ENCODE results near the gene ITGA2B. TPM values are rescaled to one million over a fixed set of nuclear protein-coding genes. Genes with fewer than 3 reads are reported as not detected.

The ITGA2B gene
- total and polyA plus RNA-seq, 2 donors (not counting 1 experiment from before 2014, with no cell fraction given), result 0.10 to 0.66 TPM

DNA sequence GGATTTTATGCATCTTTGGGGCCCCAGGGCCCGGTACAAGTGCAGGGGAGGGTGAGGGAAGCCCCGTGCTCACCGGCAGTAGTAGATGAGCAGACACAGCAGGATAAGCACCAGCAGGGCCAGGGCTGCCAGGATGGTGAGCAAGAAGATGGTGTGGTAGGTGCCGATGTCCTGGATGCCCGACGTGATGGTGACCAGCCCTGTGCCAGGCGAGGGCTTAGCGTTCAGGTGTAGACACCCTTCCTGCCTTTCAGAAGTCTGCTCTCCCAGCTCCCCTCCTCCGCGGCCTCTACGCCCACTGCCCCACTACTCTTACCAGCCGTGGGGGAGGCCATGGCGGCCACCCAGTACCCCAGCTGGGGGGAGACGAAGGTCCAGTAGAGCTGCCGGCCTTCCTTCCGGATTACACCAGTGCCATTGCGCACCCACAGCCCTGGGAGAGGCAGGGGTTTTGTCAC lies 33.8 kb downstream of the ITGA2B start:
- no peaks in the 10 kb centered on the region for H4K20me1 ChIP-seq (ENCODE audit: control insufficient read depth, extremely low read depth, insufficient read depth, low read length)
- no peaks in the 10 kb centered on the region for H3K9me3 ChIP-seq (ENCODE audit: control insufficient read depth, insufficient read depth, low read depth, low read length)
- TF ChIP-seq, protein P1, sequence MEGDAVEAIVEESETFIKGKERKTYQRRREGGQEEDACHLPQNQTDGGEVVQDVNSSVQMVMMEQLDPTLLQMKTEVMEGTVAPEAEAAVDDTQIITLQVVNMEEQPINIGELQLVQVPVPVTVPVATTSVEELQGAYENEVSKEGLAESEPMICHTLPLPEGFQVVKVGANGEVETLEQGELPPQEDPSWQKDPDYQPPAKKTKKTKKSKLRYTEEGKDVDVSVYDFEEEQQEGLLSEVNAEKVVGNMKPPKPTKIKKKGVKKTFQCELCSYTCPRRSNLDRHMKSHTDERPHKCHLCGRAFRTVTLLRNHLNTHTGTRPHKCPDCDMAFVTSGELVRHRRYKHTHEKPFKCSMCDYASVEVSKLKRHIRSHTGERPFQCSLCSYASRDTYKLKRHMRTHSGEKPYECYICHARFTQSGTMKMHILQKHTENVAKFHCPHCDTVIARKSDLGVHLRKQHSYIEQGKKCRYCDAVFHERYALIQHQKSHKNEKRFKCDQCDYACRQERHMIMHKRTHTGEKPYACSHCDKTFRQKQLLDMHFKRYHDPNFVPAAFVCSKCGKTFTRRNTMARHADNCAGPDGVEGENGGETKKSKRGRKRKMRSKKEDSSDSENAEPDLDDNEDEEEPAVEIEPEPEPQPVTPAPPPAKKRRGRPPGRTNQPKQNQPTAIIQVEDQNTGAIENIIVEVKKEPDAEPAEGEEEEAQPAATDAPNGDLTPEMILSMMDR (conservative IDR thresholded peaks at IDR 0.05 in 1 of 2, IDR thresholded peaks at IDR 0.05 in 1 of 2; ENCODE audit: low read depth in 1 of 2, low read length in 2 of 2), result no peak
- TF ChIP-seq EZH2 (IDR thresholded peaks at IDR 0.05; ENCODE audit: low read length, missing control alignments), result no peak
- H3K27me3 ChIP-seq (ENCODE audit: control insufficient read depth, insufficient read depth, low read length), result no peaks in the 10 kb centered on the region
- H3K27ac ChIP-seq (ENCODE audit: insufficient read depth, low read length), result no peak overlapping the region
- peaks cover 14% of the 10 kb centered on the region for H3K36me3 ChIP-seq (ENCODE audit: control insufficient read depth, insufficient read depth, low read length)
- no peaks in the 10 kb centered on the region for H3K79me2 ChIP-seq (ENCODE audit: control insufficient read depth, insufficient read depth, low read length)
- no peak overlapping the region for H3K4me2 ChIP-seq (ENCODE audit: extremely low read depth, insufficient read depth, low read length)
- no peak overlapping the region for H3K4me3 ChIP-seq (replicated peaks in 1 of 4; ENCODE audit: control extremely low read depth in 1 of 4, insufficient read depth in 1 of 4, low read depth in 3 of 4, low read length in 4 of 4)
- no peaks in the 10 kb centered on the region for H3K4me1 ChIP-seq (ENCODE audit: control insufficient read depth, extremely low read depth, insufficient read depth, low read length)
- H2AFZ ChIP-seq (ENCODE audit: low read length), result no peak overlapping the region
- no peak overlapping the region for H3K9ac ChIP-seq (ENCODE audit: insufficient read depth, low read length)
- no peak for DNase-seq (ENCODE audit: low read depth in 2 of 2)

- Histone ChIP-seq H3K36me3 (ENCODE audit: control insufficient read depth, insufficient read depth, low read length) (peaks cover 16% of the 10 kb centered on the region), H3K4me2 (ENCODE audit: extremely low read depth, insufficient read depth, low read length) (no peak overlapping the region), H3K9me3 (ENCODE audit: control insufficient read depth, insufficient read depth, low read depth, low read length) (no peaks in the 10 kb centered on the region), H3K9ac (ENCODE audit: insufficient read depth, low read length) (no peak overlapping the region), H4K20me1 (ENCODE audit: control insufficient read depth, extremely low read depth, insufficient read depth, low read length) (no peaks in the 10 kb centered on the region), H3K27ac (ENCODE audit: insufficient read depth, low read length) (no peak overlapping the region), H2AFZ (ENCODE audit: low read length) (no peak overlapping the region), H3K4me3 (replicated peaks in 1 of 4; ENCODE audit: control extremely low read depth in 1 of 4, insufficient read depth in 1 of 4, low read depth in 3 of 4, low read length in 4 of 4) (no peak overlapping the region), H3K27me3 (ENCODE audit: control insufficient read depth, insufficient read depth, low read length) (no peaks in the 10 kb centered on the region), H3K79me2 (ENCODE audit: control insufficient read depth, insufficient read depth, low read length) (no peaks in the 10 kb centered on the region), H3K4me1 (ENCODE audit: control insufficient read depth, extremely low read depth, insufficient read depth, low read length) (no peaks in the 10 kb centered on the region)
- no peak for DNase-seq (ENCODE audit: low read depth in 2 of 2)
- TF ChIP-seq EZH2 (IDR thresholded peaks at IDR 0.05; ENCODE audit: low read length, missing control alignments), result no peak
- TF ChIP-seq, protein P1 (conservative IDR thresholded peaks at IDR 0.05 in 1 of 2, IDR thresholded peaks at IDR 0.05 in 1 of 2; ENCODE audit: low read depth in 1 of 2, low read length in 2 of 2), result no peak
Observed at GRCh38 chr17:44354582-44355561, 34.6 kb downstream of the ITGA2B start.

DNA sequence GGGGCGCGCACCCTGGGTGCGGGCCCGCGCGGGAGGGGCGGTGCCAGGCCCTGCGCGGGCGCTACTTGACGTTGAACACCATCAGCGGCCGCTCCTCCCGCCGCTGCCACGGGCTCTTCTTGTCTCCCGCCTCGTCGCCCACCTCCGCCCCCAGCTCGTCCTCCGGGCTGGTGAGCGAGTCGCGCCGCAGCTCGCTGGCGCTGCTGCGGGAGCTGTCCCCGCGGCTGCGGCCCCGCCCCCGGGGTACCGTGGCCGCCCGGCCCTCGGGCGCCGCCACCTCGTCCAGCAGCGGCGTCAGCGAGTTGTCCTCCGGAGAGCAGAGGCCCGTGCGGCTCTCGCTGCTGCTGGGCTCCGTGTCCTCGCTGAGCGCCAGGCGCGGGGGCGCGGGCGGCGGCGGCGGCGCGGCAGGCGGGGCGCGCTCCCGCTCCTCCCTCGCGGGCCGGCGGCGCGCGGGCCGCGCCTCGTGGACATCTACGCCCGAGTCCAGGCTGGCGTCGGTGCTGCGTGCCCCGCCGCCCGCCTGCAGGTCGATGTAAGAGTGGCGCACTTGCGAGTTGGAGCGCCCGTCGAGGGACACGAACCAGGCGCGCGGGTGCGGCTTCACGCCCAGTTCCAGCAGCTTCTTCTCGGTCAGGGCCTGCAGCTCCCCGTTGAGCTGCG lies 35.6 kb downstream of the ITGA2B start:
- Histone ChIP-seq H4K20me1 (ENCODE audit: control insufficient read depth, extremely low read depth, insufficient read depth, low read length) (no peaks in the 10 kb centered on the region), H3K27ac (ENCODE audit: insufficient read depth, low read length) (no peak overlapping the region), H3K9me3 (ENCODE audit: control insufficient read depth, insufficient read depth, low read depth, low read length) (no peaks in the 10 kb centered on the region), H3K9ac (ENCODE audit: insufficient read depth, low read length) (no peak overlapping the region), H3K36me3 (ENCODE audit: control insufficient read depth, insufficient read depth, low read length) (peaks cover 18% of the 10 kb centered on the region), H3K27me3 (ENCODE audit: control insufficient read depth, insufficient read depth, low read length) (no peaks in the 10 kb centered on the region), H2AFZ (ENCODE audit: low read length) (no peak overlapping the region), H3K79me2 (ENCODE audit: control insufficient read depth, insufficient read depth, low read length) (no peaks in the 10 kb centered on the region), H3K4me2 (ENCODE audit: extremely low read depth, insufficient read depth, low read length) (no peak overlapping the region), H3K4me3 (replicated peaks in 1 of 4; ENCODE audit: control extremely low read depth in 1 of 4, insufficient read depth in 1 of 4, low read depth in 3 of 4, low read length in 4 of 4) (no peak overlapping the region), H3K4me1 (ENCODE audit: control insufficient read depth, extremely low read depth, insufficient read depth, low read length) (no peaks in the 10 kb centered on the region)
- TF ChIP-seq EZH2 (IDR thresholded peaks at IDR 0.05; ENCODE audit: low read length, missing control alignments), result no peak
- TF ChIP-seq, protein P1 (conservative IDR thresholded peaks at IDR 0.05 in 1 of 2, IDR thresholded peaks at IDR 0.05 in 1 of 2; ENCODE audit: low read depth in 1 of 2, low read length in 2 of 2), result no peak
- DNase-seq (ENCODE audit: low read depth in 2 of 2), result no peak
